ENCODE data around the gene DYNLRB2.

DYNLRB2 gene

GRCh38 chr16:80596507-80597207 lies 55.9 kb downstream of the DYNLRB2 start:
- in situ Hi-C loops (cut with MboI; ENCODE audit: low sequenced_read_pairs): no loop called here

- in situ Hi-C loops (cut with MboI; ENCODE audit: low sequenced_read_pairs): no loop called here
These were observed 58.7 kb downstream of the DYNLRB2 start for GRCh38 chr16:80599466-80599865.

All from HL-60/S4 treated with retinoic acid at 250 ng/mL for 4 days and 3 days (cell line).